ENCODE measurements around the gene ARAP2. TPM values are rescaled to one million over a fixed set of nuclear protein-coding genes. Genes with fewer than 3 reads are reported as not detected.

Gene ARAP2
- polyA plus RNA-seq, 1 donor, result 1.4 TPM

GRCh38 chr4:36029951-36030350 is 214.4 kb downstream of the ARAP2 start:
- DNase-seq, result no peak

- no peak for DNase-seq
Measured at GRCh38 chr4:36027203-36027602, 217.1 kb downstream of the ARAP2 start.

- no peak for DNase-seq
Measured at GRCh38 chr4:36026348-36026880, 217.9 kb downstream of the ARAP2 start.

GRCh38 chr4:36024901-36025660 is 219.2 kb downstream of the ARAP2 start:
- DNase-seq, result no peak

GRCh38 chr4:36020351-36020750 is 224.0 kb downstream of the ARAP2 start:
- DNase-seq, result no peak

Other genes starting within 250 kb of the ARAP2 start
- not detected for gene DTHD1, start 37.1 kb upstream of the ARAP2 start, polyA plus RNA-seq (ENCODE audit: insufficient read length)